ENCODE results near the gene BCR.

Gene BCR

DNA sequence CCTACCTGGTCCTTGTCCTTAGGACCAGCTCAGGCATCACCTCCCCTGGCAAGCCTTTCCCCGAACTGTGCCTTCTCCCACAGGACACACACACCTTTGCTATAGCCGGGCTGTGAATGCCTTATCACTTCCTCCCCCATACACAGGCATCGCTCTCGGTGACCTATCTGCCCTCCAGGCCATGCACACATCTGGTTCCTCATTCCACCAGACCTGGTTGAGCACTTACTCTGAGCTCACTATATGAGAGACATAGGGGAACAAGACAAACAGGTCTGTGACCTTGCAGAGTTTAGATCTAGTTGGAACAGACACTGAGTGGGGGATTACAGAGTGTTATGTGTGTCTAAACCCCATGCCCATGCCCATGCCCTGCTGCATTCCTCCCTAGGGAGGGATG is 3.1 kb upstream of the BCR start:
- no peak for DNase-seq

DNA sequence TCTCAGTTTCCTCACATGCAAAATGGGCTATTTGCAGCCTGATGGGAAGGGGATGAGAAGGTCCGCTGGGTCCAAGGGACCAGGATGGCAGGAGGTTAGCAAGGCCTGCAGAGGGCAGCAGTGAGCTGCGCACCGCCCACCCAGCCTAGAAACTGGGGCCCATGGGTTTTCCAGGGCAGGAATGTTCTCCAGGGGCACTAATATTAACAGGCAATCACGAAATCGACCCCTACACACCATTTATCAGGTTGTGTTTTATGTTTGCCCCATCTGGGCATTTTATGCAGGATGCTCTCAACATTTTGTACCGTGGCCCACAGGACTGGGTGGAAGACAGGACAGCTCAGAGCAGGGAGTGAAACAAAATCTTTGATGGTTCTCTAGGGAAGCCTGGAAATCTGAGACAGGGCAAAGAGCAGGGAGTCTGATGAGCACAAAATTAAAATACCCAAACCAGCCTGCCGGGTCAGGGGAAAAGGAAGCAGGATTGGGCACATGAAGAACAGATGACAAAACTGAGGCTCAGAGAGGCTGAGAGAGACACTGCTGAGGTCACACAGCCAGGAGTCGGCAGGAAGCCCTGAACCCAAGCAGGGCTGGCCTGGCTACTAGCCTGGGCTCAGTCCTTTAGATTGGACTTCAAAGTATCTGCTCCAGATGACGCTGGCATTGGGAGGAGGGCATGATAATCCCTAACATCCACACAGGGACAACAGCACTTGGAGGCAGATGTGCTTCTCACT is 1.6 kb upstream of the BCR start:
- peak; percentile 4 for DNase-seq

DNA sequence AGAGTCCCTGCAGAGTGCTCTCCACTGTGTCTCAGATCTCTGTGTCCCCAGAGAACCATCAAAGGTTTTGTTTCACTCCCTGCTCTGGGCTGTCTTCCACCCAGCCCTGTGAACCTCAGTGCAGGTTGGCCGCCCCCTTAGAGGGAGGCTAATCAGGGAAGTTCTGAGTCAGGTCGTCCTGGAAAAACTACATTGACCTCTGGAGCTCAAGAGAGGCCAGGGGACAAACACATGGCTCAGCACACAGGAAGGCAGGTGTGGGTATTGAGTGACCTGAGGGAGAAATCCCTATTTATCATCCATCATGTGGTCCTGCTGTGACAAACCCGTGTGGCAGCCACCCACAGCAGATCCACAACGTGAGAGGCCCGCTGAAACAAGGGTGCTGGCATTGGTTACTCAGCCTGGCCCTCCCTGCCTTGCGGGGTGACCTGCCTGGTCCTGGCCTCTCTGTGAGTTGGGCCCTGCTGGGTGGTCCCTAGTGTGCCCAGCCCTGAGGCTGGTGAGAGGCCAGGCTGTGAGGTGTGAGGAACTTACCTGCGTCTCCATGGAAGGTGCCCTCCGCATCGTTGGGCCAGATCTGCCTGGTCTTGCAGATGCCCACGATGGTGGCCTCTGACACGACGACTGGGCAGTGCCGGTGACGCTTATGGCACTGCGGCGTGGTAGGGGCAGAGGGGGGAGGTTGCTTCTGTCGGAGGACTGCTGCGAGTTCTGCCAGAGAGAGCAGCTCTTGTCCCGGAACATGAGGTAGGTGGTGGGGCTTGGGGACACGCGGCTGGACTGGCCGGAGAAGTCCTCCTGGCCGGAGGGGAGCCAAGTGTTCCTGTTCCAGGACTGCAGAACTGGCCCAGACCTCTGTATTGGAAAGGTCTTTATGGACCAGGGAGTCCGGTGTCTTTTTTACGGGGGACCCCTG is 669 bp upstream of the BCR start:
- no peak for DNase-seq

DNA sequence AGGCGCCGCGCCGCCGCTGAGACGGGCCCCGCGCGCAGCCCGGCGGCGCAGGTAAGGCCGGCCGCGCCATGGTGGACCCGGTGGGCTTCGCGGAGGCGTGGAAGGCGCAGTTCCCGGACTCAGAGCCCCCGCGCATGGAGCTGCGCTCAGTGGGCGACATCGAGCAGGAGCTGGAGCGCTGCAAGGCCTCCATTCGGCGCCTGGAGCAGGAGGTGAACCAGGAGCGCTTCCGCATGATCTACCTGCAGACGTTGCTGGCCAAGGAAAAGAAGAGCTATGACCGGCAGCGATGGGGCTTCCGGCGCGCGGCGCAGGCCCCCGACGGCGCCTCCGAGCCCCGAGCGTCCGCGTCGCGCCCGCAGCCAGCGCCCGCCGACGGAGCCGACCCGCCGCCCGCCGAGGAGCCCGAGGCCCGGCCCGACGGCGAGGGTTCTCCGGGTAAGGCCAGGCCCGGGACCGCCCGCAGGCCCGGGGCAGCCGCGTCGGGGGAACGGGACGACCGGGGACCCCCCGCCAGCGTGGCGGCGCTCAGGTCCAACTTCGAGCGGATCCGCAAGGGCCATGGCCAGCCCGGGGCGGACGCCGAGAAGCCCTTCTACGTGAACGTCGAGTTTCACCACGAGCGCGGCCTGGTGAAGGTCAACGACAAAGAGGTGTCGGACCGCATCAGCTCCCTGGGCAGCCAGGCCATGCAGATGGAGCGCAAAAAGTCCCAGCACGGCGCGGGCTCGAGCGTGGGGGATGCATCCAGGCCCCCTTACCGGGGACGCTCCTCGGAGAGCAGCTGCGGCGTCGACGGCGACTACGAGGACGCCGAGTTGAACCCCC is 798 bp downstream of the BCR start:
- DNase-seq: no peak

DNA sequence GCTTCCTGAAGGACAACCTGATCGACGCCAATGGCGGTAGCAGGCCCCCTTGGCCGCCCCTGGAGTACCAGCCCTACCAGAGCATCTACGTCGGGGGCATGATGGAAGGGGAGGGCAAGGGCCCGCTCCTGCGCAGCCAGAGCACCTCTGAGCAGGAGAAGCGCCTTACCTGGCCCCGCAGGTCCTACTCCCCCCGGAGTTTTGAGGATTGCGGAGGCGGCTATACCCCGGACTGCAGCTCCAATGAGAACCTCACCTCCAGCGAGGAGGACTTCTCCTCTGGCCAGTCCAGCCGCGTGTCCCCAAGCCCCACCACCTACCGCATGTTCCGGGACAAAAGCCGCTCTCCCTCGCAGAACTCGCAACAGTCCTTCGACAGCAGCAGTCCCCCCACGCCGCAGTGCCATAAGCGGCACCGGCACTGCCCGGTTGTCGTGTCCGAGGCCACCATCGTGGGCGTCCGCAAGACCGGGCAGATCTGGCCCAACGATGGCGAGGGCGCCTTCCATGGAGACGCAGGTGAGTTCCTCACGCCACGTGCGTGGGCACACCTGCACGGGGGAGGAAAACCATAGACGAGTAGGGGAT is 1.5 kb downstream of the BCR start:
- no peak for DNase-seq

DNA sequence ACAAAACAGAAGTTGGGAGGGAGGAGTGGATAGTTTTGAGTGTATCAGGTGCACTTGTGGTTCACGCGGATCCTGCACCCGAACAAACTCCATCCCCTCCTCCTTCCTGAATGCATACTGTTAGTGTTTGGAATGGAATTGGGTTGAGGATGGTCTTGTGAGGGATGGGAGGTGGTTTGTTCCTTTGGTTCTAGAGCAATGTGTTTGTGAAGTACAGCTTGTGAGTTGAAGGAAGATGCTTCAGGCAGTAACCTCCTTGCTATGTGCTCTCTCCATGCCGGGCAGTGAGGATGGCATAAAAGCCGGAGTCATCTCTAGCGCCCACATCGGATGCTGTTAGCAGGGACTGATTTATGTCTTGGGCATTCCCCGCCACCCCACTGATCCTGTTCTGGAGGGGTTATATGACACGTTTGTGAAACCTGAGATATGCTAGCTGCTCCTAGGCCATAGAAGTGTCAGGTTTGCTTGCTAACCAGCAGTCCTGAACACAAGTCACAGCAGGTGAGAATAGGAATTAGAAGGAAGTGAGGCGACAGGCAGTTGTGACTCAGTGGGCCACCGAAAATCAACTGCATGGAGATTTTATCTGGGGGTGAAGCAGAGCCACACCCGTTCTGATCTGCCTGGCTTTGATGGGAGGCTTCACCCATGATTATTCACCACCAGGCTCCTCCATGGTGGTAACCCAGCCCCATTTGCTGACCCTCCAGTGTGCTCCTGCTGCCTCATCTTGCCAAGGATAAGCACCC is 2.2 kb downstream of the BCR start:
- DNase-seq: no peak

DNA sequence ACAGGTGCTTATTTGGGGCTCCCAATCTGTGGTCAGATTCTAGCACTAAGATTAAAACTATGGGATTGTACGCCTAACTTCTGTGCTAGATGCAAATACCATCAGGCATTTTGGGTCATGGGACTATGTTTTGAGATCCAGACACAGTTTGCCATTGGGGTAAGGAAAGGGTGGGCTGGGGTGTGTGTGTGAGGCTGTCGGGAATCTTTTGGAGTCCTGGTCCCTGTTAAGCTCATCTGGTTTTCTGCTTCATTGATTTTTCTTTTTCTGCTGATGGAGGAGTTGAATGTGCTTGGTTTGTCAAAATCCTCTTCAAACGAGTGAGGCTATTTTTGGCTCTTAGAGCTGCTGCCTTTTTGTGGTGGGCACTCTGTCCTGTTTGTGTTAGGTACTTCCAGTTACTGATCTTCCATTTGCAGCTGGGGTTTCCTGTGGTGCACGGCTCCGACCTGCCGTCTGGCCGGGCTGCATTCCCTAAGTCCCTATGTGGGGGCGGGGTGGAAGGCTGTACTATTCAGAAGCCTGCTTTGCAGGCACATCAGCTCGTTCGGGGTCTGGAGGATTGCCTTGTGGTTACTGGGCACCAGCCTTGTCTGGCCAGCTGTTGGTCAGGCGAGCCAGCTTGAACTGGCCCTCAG is 2.9 kb downstream of the BCR start:
- DNase-seq: peak; percentile 35

DNA sequence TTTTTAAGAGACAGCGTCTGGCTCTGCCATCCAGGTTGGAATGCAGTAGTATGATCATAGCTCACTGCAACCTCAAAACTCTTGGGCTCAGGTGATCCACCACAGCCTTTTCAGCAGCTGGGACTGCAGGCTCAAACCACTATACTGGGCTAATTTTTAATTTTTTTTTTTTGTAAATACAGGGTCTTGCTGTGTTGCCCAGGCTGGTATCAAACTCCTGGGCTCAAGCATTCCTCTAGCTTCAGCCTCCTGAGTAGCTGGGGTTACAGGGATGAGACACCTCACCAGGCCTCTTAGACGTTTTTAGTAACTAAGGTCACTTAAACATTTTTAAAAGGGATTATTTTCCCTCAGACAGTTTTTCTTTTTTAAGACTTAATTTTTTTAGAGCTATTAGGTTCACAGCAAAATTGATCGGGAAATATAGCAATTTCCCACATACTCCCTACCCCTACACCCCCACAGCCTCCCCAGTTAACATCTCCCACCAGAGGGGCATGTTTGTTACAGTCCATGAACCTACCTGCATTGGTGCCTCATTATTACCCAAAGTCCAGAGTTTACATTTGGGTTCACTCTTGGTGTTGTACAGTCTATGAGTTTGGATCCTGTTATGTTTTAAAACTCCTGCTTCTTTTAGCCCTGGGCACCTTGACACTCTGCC is 3.9 kb downstream of the BCR start:
- no peak for DNase-seq

DNA sequence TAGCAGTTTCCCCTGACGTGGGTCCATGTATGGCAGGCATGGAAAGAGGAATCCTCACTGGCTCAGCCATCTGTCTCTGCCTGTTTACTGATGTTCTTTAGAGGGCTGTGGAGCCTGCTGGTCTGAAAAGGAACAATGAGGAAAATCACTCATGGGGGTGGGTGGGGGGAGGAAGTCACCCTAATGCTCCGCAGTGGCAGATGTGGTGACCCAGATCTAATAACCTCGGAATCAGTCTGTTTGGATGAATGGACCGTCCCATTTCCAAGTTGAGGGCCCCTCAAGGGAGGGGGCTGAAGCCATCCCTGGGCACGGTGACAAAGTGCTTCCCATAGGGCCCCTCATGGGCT is 4.4 kb downstream of the BCR start:
- DNase-seq: no peak

DNA sequence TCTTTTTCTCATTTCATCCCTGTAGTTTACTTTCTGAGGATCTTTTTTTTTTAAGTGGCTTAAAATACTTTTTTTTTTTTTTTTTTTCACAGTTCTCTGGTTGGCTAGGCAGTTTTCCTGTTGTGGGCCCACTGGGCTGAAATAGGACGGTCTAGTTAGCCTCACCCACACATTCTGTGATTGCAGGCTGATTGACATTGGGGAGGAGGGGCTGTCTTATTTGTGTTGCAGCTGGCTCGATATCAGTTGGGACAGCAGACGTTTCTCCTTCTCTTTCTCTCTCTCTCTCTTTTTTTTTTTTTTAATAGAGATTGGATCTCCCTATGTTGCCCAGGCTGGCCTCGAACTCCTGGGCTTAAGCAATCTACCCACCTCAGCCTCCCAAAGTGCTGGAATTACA is 6.9 kb downstream of the BCR start:
- DNase-seq: no peak

DNA sequence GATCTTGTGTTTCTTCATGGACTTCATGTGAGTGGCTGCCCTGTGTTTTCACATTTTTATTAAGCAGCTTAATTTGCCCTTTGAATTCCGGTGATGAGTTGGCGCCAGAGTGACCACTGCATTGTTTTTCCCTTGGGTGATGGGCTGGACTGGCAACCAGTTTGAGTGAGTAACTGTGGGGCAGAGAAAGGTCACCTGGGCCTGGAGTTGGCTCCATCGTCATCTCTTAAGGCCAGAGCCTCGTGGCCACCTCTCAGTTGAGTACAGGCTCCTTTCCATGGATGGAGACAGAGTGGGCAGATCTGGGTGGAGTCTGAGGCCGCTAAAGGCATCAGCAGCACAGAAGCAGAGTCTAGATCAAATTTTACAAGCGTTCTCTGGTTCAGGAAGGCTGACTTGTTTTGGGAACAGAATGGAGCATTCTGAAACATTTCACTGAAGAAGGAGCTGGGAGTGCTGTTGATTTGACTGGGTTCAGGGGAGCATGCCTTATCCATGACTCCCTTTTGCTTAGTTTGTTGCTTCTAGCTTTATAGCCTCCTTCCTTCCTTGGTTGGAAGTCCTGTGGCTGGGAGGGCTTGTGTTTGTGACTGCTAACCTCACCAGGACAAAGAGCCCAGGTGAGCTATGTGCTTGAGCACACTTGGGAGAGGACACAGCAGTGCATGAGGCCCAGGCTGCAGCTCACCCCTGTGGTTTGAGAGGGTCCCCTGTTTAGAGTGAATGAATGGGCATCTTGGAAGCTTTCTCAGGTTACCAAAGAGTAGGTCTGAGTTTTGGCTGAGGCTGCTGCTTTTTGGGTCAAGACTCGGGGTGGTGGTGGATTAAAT is 7.8 kb downstream of the BCR start:
- DNase-seq: no peak

DNA sequence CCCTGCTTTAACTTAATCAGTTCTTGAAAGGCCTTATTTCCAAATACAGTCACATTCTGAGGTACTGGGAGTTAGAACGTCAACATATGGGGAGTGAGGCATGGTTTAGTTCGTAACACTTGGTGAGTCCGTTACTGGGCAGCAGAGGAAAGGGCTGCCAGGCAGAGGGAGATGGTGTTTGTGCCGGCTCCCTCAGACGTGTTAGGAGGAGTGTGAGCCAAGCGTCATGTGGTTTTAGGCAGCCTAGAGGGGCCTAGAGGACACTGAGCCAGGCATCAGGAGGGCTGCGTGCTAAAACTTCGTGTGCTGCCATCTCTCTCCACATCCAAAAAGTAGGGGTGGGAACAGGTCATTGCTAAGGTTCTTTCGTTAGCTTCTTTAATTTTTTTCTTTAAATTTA is 10.2 kb downstream of the BCR start:
- DNase-seq: no peak

DNA sequence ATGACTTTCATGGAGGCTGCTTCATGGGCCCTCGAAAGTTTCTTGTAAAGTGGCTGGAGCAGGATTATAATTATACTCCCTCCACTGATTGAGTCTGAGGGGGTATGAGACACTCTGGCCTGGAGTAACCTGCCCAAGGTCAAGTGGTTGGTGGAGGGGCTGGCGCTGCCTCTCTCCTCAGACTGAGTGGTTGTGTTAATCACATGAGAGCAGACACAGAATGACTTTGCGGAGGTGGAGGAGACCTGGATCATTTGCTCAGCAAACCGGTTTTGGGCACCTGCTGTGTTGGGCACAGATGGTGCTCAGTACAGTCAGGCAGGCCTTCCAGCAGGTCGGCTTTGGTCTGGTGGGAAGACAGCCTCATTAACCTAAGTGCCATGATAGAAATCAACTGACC is 11.8 kb downstream of the BCR start:
- peak; percentile 12 for DNase-seq

DNA sequence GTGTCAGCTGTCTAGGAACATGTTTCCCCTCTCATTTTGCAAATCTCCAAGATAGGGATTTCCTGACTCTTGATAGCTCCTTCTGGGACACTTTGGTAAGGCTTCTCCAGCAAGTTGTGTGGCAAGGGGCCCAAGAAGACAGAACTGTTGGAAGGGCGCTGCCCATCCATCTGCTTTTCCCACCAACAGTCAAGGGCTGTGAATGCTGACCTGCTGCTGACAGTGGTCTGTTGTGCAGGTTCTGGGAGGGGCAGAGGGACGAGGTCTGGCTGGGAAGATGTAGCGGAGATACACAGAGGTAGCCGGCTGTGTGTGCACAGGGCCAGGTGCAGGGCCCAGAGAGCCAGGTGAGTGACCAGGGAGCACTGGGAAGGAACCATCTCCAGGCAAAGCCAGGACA is 12.2 kb downstream of the BCR start:
- DNase-seq: no peak

DNA sequence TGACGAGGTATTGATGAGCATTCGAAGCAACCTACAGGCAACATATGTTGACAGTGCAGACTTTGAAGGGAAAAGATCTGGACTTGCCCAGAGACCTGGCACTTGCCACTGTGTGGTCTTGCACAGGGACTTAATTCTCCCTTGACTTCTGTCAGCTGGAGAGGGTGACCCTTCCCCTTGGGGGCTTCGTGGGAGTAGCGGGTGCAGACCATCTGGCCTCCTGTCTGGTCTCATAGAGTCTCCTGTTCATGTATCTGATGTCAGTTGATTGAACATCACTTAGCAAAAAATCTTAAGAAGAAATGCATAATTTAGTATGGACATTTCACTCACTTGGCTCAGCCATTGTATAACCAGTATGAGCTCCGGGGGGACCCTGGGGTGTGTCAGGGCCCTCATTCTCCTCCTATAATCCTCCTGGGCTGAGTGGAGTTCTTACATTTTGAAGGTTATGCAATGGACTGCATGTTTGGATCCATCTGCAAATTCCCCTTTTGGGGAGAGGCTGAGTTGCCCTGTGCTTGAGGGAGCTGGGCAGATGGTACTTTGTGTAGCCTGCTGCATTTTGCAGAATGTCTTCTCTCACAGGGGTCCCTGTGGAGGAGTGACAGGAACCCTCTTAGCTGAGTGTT is 13.0 kb downstream of the BCR start:
- no peak for DNase-seq

DNA sequence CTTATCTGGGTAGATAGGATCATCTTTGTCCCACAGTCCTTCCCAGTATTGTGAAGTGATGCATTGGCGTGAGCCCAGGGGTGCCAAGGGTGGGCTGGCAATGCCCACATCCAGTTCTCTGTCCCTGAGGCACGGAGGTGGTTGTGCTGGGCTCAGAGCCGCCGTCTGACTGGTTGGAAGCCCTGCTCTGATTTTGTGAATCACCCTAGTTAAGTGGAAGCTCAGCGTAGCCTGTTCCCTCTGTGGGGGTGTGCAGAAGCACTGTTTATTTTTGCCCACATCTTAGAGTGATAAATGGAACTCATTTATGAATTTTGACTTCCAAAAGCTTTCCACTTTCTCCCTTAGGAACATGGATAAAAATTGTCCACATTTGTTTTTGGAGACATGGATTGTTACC is 13.6 kb downstream of the BCR start:
- no peak for DNase-seq

DNA sequence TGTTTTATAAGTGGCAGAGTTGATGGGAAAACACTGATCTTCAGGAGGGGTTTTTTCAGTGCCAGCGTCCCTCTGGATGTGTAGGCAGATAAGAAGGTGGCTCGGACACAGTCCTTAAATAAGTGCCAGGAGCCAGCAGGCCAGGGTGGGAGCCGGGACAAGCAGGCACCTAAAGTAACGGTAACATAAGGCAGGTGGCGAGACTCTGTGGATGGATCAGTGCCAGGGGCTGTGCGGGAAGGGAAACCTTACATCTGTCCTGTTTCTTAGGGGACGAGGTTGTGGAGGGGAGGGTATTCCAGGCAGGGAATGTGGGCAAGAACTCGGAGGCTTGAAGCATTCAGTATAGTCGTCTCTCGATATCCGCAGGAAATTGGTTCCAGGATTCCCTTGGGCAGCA is 15.9 kb downstream of the BCR start:
- no peak for DNase-seq

DNA sequence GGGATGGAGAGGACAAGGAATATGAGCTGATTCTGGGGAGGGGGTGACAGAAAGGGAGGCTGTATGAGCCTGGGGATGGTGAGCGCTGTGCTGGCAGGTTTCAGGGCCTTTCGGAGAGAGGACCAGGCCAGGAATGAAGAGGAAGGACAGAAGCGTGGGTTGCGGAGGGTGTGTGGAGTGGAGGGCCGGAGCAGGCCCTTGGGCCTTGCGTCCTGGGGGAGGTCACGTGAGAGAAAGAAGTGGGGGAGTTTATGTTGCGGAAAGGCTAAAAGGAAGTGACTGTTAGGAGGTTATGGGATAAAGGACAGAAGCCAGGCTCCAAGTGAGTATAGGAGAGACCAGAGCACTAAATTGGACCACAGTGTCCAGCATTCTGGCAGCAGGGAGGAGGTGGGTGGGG is 17.5 kb downstream of the BCR start:
- DNase-seq: no peak

DNA sequence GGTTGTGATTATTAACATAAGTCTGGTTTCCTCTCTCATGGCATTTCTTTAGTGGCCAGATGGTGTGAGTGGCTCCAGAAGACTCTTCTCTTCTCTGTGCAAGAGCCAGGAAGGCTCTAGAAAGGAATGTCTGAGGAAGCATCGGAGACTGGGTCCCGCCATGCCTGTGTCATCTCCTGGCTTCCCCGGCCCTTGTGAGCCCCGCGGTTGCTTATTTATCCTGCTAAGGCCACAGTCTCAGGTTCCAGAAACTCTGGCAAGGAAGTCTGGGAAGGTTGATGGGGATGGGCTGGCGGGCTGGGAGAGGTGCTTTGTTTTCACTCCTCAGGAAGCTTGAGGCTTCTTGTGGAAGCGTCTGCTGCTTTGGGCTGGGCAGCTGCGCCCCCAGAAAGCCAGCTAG is 18.9 kb downstream of the BCR start:
- no peak for DNase-seq

DNA sequence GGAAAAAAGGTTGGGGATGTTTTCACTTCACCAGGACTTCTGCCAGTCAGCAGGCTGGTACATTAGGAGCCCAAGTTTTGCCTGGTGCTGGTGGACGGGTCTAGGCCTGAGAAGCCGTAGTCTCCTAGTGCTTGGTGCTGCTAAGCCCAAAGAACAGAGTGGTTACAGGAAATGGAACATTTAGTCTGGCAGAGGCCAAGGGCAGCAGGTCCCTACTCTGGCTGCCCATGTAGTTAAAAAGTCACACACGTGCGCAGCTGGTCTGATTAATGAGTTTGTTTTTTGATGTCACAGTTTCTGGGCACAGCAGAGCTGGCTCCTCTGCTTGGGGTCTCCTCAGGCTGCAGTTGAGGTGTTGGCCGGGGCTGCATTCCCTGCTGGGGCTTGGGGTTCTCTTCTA is 20.6 kb downstream of the BCR start:
- DNase-seq: no peak
